Lower leg skin (tissue), 3 donors: ENCODE measurements around the gene HK1.

Source experiments
- POLR2A ChIP-seq, 2 donors: fragments of 450-650 bp; IDR thresholded peaks; one replicate each; pipeline ENCODE4 v1.6.1; 2016 to 2017; ENCODE audit warnings: antibody characterized with exemption in 2 of 2, mild to moderate bottlenecking in 1 of 2, moderate library complexity in 1 of 2
- TF ChIP-seq, protein P1 (sequence below), 3 donors: fragments of 450-650 bp; IDR thresholded peaks; one replicate each; pipeline ENCODE4 v1.5.1; 2016; ENCODE audit warnings: antibody characterized with exemption in 3 of 3, mild to moderate bottlenecking in 3 of 3, moderate library complexity in 2 of 3

DNA sequence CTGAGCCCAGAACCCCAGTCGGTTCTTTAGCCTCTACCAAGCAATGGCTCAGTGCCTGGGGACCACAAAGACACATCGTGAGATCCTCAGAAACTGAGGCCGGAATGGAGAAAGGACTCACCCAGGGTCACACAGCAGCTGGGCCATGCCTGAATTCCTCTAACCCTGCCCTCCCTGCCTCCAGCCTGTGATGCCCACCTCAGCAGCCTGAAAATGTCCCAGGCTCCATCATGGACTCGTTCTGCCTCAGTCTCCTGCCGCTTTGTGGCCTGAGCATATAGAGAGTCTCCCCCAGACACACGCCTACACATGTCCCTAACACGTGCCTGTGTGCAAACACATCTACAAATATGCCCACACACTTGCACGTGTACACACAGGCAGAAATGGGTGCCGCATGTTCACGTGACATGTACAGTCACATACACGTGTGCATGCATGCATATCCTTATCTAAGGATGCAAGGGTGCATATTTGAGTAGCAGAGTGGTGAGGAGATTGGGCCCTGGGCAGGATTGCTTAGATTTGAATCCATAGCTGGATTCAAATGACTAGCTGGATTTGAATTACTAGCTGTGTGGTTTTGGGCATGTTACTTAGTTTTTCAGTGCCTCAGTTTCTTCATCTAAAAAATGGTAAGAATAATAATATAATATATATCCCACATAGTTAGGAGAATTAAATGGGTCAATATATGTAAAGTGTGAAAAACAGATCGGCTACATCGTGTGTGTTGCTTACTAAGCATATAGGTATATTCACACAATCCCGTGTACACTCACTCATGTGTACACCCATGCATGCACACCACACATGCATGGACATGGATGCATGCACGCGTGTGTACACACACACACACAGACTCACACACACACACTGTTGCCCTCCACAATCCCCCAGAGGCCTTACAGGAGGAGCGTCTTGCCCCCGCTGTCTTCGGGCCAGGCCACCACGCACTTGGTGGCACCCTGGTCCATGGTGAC, 136.0 kb downstream of the HK1 start:
- TF ChIP-seq, protein P1, sequence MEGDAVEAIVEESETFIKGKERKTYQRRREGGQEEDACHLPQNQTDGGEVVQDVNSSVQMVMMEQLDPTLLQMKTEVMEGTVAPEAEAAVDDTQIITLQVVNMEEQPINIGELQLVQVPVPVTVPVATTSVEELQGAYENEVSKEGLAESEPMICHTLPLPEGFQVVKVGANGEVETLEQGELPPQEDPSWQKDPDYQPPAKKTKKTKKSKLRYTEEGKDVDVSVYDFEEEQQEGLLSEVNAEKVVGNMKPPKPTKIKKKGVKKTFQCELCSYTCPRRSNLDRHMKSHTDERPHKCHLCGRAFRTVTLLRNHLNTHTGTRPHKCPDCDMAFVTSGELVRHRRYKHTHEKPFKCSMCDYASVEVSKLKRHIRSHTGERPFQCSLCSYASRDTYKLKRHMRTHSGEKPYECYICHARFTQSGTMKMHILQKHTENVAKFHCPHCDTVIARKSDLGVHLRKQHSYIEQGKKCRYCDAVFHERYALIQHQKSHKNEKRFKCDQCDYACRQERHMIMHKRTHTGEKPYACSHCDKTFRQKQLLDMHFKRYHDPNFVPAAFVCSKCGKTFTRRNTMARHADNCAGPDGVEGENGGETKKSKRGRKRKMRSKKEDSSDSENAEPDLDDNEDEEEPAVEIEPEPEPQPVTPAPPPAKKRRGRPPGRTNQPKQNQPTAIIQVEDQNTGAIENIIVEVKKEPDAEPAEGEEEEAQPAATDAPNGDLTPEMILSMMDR (IDR thresholded peaks at IDR 0.05): no peak
- TF ChIP-seq POLR2A (IDR thresholded peaks at IDR 0.05): no peak
